Ureter (tissue), 1 donor: ENCODE results near the gene PSMC3. TPM values are rescaled to one million over a fixed set of nuclear protein-coding genes. Genes with fewer than 3 reads are reported as not detected.

Experiments
- DNase-seq: peaks from one replicate; pipeline ENCODE4 v3.0.0-alpha.2; 2020; ENCODE audit warnings: low spot score
- total RNA-seq: library from RNA; stranded (reverse); gene quantifications from one replicate; pipeline ENCODE4 v1.2.4, GENCODE V29; 2023
- donor health status: DM: yes; HTN: yes; CAD: no.

The PSMC3 gene
- total RNA-seq, 1 donor from 2014 or later, result 87.4 TPM

GRCh38 chr11:47376525-47377371, 49.5 kb downstream of the PSMC3 start:
- DNase-seq, result no peak

GRCh38 chr11:47376107-47376524, 50.1 kb downstream of the PSMC3 start:
- no peak for DNase-seq

- no peak for DNase-seq
These were observed 50.6 kb downstream of the PSMC3 start for GRCh38 chr11:47375546-47376085.

GRCh38 chr11:47375020-47375419, 51.2 kb downstream of the PSMC3 start:
- DNase-seq, result no peak

DNA sequence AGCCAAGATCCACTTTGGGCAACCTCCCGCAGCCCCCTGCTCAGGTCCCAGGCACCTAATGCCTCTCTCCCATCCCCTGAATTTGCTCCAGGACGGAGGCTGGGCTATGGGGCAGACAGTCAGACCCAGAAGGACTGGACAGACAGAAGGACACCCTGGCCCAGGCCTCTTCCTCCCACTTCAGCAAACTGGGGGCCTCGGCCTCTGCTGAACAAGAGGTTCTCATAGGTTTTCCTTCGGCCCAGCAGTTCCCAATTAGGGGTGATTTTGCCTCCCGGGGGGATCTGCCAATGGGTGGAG, 51.6 kb downstream of the PSMC3 start:
- DNase-seq, result no peak

DNA sequence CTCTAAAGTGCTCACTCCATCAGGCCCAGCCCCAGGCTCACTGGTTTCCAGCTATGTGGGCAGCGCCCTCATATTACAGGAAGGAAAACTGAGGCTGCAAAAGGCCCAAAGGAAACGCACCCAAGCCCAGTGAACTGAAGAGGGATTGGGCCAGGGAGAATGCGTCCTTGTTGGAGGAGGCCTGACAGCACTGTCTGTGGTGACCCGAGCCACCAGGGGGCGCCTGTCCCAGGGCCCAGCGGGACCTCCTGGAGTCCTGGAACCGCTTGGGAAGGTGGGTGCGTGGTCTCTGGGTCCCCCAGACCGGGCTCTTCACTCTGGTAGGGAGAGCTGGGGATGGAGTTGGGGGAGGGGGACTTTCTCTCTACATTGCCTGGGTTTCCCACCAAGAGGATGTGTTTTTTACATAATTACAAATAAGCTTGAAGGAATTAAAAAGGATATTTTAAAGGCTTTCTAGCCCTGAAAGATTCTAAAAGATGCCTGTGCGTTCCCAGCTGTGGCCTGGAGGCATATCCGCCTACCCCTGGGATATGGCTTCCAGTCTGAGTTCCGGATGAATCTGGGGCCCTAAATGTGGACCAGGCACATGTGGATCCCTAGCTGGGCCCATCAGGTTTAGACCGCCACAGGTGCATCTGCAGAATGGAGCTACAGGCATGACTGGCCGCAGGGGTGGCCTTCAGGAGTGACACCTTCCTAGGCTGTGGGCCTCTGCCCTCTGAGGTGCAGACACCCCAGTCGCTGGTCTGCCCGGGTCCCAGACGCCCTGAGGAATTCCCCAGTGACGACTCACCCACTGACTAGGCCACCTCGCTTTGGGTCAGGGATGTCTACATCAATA, 52.1 kb downstream of the PSMC3 start:
- peak; percentile 86 for DNase-seq

DNA sequence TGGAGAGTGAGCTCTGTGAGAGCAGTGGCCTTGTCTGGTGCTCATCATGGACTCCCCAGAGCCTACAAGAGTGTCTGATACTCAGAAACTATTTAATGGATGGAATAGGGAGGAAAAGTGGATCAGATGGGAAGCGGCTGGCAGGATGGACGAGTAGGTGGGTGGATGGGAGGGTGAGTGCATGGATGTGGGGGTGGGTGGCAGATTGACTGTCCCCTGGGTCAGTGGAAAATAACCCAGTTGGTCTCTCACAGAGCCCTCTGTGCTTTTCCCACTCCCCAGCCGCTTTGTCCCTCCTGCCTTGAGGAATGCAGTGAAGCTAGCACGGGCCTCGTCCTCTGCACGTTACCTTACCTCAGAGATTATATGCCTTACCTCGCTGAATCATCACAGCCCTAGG, 53.8 kb downstream of the PSMC3 start:
- DNase-seq, result no peak

- DNase-seq, result no peak
These were observed 56.6 kb downstream of the PSMC3 start for GRCh38 chr11:47369676-47370075.

Other genes with a start within 250 kb of the PSMC3 start
- gene ARFGAP2, start 249.6 kb downstream of the PSMC3 start, total RNA-seq, result 105 TPM
- gene PACSIN3, start 240.0 kb downstream of the PSMC3 start, total RNA-seq, result 29.0 TPM
- gene DDB2, start 211.5 kb downstream of the PSMC3 start, total RNA-seq, result 57.9 TPM
- gene ACP2, start 177.6 kb downstream of the PSMC3 start, total RNA-seq, result 36.8 TPM
- 71.3 TPM for gene NR1H3, start 168.4 kb downstream of the PSMC3 start, total RNA-seq
- gene MADD, start 156.3 kb downstream of the PSMC3 start, total RNA-seq, result 79.4 TPM
- 0.18 TPM for gene MYBPC3, start 73.7 kb downstream of the PSMC3 start, total RNA-seq
- gene SPI1, start 47.9 kb downstream of the PSMC3 start, total RNA-seq, result 10.6 TPM
- gene SLC39A13, start 17.8 kb downstream of the PSMC3 start, total RNA-seq, result 40.4 TPM
- 0.44 TPM for gene RAPSN, start 22.7 kb upstream of the PSMC3 start, total RNA-seq
- 149 TPM for gene CELF1, start 126.7 kb upstream of the PSMC3 start, total RNA-seq
- gene PTPMT1, start 139.2 kb upstream of the PSMC3 start, total RNA-seq, result 26.8 TPM
- gene KBTBD4, start 152.5 kb upstream of the PSMC3 start, total RNA-seq, result 17.5 TPM
- gene NDUFS3, start 152.6 kb upstream of the PSMC3 start, total RNA-seq, result 95.5 TPM
- gene FAM180B, start 160.2 kb upstream of the PSMC3 start, total RNA-seq, result 0.29 TPM
- gene C1QTNF4, start 168.0 kb upstream of the PSMC3 start, total RNA-seq, result 1.4 TPM
- 70.7 TPM for gene MTCH2, start 216.1 kb upstream of the PSMC3 start, total RNA-seq